A172 (cell line): ENCODE data around the gene SPATA6L. TPM values are rescaled to one million over a fixed set of nuclear protein-coding genes. Genes with fewer than 3 reads are reported as not detected.
A peak's percentile ranks its signal among the peaks of the same experiment; 100 is the strongest.

ENCODE experiments used
- DNase-seq: peaks from one replicate; pipeline ENCODE4 v3.0.0-alpha.2; 2015; ENCODE audit warnings: low spot score
- total RNA-seq: library from RNA; depleted of rRNA; stranded (reverse); fragments of >200 nt; shearing (Covaris generic); gene quantifications from 2 replicates; pipeline ENCODE4 v1.2.3, GENCODE V29; 2014; rRNA removed

The SPATA6L gene
- total RNA-seq: not detected in 2 replicates

- peak; percentile 10 for DNase-seq
Observed at GRCh38 chr9:4666042-4666699, at the start of gene SPATA6L. Gene SPATA6L (minus strand): TSS chr9:4666480. CDS start chr9:4666250, 230 bp downstream.

- DNase-seq: no peak
Observed at GRCh38 chr9:4714266-4715016, 48.2 kb upstream of the SPATA6L start.

DNA sequence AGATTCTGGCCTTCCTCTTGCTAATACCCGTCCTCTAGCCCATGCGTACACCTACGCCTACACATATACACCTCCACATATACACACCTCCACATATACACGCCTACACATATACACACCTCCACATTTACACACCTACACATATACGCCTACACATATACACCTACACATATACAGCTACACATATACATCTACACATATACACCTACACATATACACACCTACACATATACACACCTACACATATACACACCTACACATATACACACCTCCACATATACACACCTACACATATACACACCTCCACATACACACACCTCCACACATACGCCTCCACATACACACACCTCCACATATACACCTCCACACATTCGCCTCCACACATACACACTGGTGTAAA lies 47.6 kb upstream of the SPATA6L start:
- DNase-seq: no peak

- DNase-seq: no peak
Observed at GRCh38 chr9:4709380-4709779, 43.1 kb upstream of the SPATA6L start.

- DNase-seq: no peak
Observed at GRCh38 chr9:4706971-4707622, 40.8 kb upstream of the SPATA6L start.

DNA sequence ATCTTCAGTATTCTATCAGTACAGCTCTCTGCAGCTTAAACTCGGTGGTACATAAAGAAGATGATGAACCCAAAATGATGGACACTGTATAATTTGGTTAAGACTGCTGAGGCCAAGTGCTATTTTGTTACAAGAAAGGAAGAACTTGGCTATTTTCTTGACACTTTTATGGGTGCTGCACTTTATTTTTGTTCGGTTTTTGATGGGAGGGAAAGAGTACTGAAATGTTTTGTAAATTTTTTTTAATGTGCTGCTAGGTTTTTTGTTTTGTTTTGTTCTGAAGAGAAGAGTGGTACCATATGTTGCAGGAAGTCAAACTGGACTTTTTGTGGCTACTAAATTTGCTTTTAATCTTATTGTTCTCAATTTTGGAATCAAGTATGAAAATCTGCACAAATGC lies 39.7 kb upstream of the SPATA6L start:
- DNase-seq: no peak

DNA sequence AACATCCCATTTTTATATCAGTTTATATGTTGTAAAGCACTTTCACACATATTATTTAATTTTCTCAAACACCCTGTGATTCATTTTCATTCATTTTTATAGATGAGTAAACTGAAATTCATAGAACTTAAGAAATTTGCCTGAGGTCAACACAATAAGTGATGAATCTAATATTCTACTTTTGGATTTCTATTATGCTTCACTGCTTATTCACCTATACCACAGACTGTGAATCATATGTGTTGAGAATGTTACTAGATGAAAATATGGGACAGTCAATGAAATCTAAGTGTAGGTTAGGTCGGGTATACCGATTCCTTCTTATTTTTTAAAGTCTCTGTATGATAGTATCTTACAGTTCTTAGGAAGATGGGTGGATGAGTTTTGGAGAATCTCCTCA lies 37.8 kb upstream of the SPATA6L start:
- DNase-seq: no peak

- no peak for DNase-seq
Observed at GRCh38 chr9:4701526-4701925, 35.2 kb upstream of the SPATA6L start.

- DNase-seq: no peak
Observed at GRCh38 chr9:4700932-4701331, 34.7 kb upstream of the SPATA6L start.

DNA sequence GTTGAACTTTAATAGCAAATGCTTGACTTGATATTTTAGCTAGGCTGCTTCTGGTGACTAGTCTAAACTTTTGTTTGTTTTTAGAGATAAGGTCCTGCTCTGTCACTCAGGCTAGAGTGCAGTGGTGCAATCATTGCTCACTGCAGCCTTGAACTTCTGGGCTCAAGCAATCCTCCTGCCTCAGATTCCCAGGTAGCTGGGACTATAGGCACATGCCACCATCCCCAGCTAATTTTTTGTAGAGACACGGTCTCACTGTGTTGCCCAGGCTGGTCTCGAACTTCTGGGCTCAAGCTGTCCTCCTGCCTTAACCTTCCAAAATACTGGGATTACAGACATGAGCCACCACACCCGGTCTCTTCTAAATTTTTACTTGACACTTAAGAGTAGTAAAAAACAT lies 33.8 kb upstream of the SPATA6L start:
- DNase-seq: no peak

DNA sequence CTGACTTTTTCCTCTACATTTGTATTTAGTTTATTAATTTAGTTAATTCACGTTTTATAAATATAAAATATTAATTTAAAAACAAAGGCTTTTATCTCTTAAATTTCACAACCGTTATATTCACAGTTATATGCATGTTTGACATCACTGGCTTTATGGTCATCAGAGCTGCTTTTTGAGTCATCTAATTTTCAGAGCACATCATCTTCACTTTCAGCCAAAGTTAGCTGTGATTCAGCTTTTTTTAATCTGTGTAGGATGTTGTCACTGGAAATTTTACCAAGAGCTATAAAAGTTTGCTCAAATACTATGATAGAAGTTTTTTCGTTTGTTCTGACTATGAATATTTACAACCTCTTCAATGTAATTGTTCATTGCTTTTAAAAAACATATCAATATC lies 25.5 kb upstream of the SPATA6L start:
- DNase-seq: peak; percentile 5

DNA sequence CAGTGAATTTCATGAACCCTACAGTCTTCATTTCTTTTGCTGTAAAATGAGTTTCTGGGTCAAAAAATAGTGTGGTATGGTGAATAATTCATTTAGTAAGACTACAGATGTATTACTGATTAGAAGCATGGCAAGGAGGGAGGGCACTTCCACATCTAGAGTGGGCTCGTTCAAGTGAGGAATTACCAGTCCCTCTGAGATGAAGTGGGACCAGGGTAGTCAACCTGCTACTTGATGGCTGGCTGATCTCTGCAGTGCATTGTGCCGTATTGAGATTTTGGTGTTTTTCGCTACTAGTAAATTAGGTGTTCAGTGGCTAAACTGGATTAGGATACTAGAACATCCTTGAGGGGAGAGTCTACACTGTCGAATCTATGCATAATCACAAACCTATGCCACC lies 23.9 kb upstream of the SPATA6L start:
- DNase-seq: no peak

DNA sequence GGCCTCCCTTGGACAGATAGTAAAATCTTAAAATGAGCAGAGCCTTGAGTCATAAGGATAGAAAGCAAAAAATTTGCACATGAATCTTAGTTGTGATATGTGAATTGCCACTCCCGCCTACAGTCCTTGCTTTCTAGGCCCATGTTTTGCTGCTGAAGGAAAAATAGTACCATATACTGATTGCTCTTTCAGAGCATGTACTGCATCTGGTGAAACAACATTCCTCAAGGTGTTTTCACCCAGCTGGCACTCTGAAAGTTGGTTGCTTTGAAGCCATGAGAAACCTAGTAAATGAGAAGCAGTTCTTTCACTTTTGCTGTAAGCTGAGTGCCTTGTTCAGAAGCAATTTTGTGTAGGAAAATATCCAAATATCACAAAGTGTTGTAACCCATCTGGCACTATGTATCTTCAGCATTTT lies 23.4 kb upstream of the SPATA6L start:
- DNase-seq: no peak

GRCh38 chr9:4689021-4689420 lies 22.7 kb upstream of the SPATA6L start:
- DNase-seq: no peak

- no peak for DNase-seq
Observed at GRCh38 chr9:4686584-4686983, 20.3 kb upstream of the SPATA6L start.

GRCh38 chr9:4686112-4686511 lies 19.8 kb upstream of the SPATA6L start:
- DNase-seq: peak; percentile 13

DNA sequence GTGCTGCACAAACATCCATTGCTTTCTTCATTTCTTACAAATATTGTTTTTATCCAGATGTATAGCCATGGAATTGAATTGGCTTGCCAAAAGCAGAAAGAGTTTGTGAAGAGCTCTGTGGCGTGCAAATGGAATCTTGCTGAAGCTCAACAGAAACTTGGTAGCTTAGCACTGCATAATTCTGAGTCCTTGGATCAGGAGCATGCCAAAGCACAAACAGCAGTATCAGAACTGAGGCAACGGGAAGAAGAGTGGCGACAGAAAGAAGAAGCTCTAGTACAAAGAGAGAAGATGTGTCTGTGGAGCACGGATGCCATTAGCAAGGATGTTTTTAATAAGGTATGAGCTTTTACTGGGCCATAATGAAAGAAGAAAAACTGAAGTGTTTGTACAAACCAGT lies 18.5 kb upstream of the SPATA6L start:
- DNase-seq: no peak

DNA sequence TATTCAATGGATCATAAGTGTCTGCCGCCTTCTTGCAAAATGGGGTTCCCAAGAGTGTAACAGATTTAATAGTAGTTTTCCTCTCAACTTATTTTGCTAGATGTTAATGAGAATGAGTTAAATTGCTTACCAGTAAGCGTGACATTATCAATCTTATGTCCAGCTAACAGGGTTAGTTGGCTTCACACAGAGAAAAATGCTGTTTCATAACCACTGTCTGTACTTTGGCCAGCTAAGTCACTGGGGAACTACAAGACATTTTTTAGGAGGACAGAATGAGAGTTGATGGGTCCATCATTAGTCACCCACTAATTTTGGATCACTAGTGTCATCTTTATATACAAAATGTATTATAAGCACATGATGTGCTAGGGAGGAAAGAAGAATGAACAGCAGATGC lies 14.5 kb upstream of the SPATA6L start:
- no peak for DNase-seq

GRCh38 chr9:4680173-4680525 lies 13.9 kb upstream of the SPATA6L start:
- DNase-seq: no peak

- DNase-seq: peak; percentile 88
Observed at GRCh38 chr9:4679268-4680172, 13.2 kb upstream of the SPATA6L start, which contains the start of gene CDC37L1. Gene CDC37L1 (plus strand): TSS chr9:4679569. CDS start chr9:4679768, 199 bp downstream.

- peak; percentile 18 for DNase-seq
Observed at GRCh38 chr9:4678679-4679267, 12.5 kb upstream of the SPATA6L start.
